GM12892 (cell line): ENCODE measurements around the gene KCNIP2.

ENCODE experiments used
- POLR2A ChIP-seq: IDR thresholded peaks from 2 replicates; pipeline ENCODE4 v1.6.1; 2011; ENCODE audit warnings: low read depth, low read length, control low read depth
- POLR2AphosphoS5 ChIP-seq: IDR thresholded peaks from 2 replicates; pipeline ENCODE4 v1.6.1; 2011; ENCODE audit warnings: low read depth, low read length, control low read depth

GRCh38 chr10:101879456-101880231, 36.0 kb upstream of the KCNIP2 start:
- TF ChIP-seq POLR2A (no peak), POLR2AphosphoS5 (no peak)
